ENCODE measurements around the gene PTPRE.

The PTPRE gene

DNA sequence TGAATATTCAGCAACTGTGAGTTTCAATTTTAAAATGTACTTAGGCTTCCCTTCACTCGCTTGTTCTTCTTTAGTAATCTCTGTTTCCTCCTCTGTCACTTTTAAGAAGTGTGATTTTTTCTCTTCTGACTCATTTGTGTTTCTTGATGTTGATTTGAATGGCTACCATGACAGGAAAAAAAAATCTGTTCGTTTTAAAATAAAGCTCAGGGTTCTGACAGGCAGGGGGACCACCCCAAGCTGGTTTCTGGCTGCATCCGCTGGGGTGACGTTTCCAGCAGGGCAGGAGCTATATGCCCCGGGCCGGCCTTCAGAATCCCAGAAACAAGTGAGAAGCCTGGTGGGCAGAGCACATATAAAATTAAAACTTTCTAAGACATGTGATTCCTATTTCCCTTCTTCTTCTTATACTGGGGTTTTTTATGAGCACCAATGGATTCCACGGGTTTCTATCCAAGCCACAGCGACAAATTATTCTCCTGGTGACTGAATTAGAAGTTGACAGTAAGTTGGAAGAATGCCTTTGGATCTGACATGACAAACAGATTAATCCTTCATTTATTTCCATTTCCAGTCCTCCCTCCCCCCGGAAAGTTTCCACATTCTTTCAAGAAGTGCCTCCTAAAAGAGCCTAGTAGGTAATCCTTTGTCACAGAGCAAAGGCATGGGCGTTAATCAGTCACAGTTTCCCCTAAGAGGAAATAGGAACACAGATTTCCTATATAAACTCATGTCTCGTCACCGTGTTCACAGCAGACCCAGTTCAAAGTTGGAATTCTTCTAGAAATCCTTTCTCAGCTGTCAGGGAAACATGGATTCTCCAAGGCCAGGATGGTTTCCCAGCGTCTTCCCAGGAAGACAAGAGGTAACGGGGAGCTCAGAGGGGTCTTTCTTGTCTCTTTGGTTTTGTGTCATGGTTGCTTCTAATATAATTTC, 79.9 kb downstream of the PTPRE start:
- no peak for DNase-seq

DNA sequence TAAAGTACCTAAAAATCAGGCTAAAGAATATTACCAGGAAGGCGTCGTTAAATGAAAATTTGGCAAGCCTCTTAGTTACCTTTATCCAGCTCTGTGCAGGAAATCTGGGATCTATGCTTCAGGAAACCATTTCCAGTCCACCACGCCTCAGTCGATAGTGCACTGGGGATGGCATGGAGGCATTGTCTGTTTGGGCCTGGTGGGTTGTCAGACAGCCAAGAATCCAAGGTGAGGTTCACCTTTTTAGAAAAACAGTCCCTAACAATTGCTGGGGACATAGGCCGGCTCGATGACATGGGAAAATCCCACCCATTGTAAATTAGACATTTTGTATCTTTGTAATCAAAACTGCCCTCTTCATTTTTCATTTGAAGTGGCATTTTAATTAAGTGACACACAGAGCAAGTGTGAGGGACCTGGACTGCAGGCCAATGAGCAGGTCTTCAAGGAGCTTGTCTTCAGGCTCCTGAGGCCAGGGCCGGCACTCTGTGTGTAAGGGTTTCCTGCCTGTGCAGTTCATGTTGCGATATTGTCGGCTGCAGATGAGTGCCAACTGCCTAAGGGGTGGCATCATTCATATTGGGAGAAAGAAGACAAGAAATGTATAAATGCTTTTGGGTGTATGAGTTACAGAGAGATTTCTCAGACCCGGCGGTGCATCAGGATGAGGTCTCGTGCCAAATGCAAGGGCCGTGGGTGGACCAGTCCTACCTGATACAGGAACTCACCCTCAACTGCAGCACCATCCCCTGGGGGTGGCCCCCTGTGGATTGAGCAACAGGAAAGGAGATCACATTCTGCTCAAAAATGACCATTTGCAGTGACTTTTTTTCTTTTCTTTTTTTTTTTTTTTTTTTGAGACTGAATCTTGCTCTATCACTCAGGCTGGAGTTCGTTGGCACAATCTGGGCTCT, 80.8 kb downstream of the PTPRE start:
- no peak for DNase-seq

DNA sequence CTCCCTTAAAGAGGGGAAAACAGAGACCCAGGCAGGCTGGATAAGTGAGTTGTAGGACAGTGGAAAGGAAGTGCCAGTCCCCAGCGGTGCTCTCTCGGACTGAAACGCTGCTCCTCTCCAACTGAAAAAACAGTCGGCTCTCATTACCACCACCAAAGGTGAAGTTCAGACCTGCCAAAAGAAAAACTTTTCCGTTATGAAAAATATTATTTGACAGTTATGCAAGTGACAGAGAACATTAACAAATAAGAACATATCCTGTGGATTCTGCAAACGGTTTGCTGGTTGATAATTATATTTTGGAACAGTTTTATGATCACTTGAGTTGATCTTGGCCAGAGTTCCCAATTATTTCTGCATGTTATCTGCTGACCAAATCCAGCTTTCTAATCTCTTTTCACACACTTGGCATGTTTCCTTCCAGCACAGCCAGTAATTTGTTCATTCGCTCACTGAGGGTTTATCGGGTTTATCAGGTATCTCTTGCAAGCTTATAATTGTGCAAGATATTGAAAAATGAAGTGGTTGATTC, 82.6 kb downstream of the PTPRE start:
- DNase-seq = no peak

DNA sequence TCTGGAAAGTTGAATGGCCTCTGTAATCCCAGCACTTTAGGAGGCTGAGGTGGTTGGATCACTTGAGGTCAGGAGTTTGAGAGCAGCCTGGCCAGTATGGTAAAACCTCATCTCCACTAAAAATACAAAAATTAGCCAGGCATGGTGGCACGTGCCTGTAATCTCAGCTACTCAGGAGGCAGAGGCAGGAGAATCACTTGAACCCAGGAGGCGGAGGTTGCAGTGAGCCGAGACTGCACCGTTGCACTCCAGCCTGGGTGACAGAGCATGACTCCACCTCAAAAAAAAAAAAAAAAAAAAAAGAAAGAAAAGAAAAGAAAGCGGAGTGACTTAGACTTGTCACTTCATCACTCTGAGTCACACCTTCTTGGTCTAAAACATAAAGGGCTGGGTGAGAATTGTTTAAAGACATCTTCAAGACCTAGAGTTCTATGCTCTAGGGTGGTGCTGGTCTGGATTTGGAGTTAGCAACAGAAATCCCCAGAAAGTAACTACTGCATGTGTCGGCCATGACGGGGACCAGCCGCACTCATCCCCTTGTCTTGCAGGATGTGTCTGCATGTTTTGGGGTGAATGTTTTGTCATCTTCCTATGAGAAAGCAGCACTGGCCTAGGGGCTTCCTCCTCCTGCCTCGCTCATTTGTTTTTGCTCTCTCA, 83.4 kb downstream of the PTPRE start:
- peak; percentile 58 for DNase-seq

DNA sequence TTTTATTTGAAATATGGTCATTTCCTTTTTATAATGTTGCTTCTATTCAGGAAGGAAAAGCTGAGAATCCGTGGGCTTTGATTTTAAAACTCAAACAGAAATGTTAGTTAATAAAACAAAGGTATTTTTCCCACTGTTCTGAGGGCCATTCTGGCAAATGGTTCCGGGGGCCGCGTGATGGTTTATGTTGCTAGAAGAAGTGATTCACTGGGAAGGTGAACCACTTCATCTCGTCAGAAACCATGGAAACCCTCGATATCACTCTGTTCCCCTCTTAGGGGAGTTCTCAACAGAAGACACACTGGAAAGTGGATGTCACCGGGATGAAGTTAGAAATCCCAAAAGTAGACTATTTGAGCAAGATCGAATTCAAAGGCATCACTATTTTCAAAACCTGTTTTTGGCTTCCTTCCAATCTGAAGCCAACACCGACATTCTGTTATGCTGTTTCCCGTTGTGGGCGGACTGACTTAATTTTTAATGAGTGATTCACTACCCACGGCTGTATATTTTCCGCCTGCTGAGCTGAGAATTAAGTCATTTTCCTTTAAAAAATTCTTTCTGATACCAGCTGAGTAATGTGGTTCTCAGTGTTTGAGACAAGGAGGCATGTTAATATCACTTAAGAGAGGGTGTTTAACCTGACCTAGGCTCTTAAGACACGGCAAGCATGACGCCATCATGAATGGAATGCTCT, 84.1 kb downstream of the PTPRE start:
- peak; percentile 73 for DNase-seq

DNA sequence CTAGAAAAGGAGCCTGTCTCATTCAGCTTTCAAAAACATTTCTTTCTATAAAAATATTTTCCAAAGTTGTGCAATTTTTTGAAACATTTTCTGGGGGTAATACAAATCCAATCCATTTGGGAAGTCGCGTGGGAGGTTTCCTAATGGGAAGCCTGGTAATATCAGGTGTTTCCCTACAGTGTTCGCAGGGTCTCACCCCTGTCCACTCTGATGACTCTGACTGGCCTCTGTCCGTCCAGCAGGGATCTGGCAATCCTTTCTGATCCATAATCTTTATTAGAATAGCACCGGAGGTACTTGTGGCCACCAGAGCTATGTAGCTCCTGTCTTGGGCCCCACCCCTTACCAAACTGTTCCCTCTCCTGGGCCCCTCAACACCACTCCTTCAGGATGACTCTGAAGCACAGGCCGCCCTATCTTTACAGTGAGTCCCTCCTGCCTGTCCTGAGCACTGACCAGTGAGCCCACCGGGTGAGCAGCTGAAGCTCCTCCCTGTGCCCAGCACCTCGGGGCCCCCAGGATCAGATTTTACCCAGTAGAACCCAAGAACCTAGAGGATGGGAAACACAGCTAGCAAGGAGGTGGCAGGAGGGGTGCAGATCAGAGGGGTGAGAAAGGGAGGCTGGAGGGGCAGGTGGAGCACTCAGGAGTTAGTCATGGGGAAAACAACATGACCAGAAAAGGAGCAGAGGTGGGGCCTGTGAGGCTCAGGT, 84.8 kb downstream of the PTPRE start:
- DNase-seq = no peak

DNA sequence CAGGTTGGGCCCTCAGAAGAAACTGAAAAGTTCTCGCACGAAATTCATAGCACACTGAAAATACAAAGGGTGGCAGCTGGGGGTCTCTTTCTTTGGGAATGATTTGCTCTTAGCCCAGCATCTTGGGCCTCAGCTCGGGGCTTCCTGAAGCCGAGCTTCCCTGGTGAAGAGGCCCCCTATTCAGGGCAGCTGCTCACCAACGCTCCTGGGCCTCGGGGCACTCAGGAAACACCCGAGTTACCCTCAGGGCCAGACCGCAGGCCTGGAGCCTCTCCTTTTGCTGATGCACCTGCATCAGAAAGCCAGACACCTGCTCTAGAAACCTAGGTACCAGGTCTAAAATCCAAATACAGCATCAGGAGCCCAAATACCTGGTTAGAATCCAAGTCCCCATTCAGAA, 85.5 kb downstream of the PTPRE start:
- no peak for DNase-seq

DNA sequence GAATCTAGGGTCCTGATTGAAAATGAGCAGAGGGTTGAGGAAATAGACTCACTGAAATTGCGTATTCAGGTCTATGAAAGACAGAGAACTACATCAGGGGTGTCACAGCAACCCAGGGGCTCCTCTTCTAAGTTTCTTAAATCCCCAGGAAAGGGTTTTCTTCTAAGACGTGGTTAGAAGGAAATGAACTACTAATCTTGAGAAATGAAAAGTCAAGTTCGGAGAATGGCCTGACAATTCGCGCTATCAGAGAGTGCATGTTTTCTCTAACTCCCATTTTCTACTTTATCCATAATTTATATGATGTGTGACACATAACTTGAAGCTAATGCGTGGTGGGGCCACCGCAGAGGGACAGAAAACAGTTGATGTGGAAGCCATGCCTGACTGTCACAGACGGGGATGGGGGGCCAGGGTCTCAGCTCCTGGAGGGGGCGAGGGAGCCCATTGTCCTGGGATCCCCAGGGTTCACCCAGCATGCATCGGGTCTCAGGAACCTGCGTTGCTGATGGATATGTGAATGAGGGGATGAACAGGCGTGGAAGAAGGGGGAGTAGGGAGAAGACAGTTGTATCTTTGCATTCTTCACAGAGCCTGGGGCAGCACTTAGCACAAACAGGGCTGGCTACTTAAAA, 86.3 kb downstream of the PTPRE start:
- no peak for DNase-seq

DNA sequence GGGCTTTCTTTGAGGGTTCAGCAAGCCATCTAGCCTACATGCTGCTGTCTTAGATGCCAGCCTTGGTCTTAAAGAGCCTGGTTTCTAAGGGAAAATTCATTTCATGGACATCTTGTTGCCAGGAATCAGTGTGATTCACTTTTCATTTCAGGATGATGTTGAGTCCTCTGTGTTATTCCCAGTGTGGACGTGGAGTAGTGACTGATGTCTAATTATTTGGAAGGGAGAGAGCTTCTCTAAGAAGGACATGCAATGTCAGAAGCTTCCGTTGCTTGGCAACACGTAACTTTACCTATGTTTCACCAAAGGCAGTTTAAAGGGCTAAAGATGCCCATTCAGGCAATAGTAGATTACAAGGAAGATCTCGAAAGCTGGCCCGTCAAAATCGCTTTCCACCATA, 89.0 kb downstream of the PTPRE start:
- DNase-seq = no peak

DNA sequence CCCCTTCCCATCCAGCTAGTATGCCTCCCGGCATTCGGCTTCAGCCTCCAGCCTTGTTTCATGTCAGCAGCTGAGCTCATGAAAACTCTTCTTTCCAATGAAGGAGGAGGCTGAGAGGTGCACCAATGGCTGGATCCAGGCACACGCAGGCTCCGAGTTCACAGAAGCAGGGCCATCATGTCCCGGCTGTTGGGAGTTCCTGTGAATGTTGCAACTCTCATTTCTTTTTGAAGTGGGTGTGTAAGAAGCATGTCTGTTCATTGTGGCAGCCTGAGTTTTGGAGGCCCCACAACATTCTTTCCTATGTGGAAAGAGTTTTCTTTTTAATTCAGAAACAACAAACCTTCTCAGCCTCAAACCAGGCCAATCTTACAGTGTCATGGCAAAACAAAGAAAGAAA, 89.7 kb downstream of the PTPRE start:
- DNase-seq = no peak

DNA sequence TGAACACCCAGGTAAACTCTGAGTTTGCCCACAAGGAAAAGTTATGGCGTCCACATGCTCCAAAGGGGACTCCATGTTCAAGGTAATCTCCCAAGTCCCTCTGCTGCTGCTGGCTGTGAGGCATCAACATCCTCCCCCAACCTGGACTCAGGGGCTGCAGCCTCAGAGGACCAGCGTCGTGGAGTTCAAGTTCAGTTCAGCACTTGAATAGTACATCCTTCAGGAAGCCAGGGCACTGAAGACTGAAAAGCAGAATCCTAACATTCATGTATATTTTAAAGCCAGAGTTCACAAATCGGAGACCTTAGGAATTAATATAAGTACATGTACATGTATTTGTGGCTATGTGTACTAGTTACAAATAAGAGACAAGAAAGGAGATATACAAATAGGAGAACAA, 90.4 kb downstream of the PTPRE start:
- DNase-seq = no peak

DNA sequence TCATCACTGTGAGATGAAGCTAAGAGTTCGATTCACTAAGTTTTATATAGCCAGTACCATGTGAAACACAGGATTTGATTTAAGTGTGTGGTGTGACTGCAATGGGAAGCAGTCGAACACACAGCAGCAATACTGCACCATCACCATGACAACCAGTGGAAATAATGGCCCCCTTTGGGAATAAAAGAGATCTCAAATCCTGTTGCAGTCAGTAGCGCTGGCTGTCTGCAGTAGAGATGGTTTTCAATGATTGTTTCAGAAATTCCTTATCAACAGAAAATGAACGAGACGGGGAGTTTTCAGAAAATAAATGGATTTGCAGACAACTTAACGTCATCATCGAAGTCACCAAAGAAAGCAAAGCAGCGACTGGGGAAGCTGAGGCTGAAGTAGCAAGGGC, 91.0 kb downstream of the PTPRE start:
- DNase-seq = no peak

DNA sequence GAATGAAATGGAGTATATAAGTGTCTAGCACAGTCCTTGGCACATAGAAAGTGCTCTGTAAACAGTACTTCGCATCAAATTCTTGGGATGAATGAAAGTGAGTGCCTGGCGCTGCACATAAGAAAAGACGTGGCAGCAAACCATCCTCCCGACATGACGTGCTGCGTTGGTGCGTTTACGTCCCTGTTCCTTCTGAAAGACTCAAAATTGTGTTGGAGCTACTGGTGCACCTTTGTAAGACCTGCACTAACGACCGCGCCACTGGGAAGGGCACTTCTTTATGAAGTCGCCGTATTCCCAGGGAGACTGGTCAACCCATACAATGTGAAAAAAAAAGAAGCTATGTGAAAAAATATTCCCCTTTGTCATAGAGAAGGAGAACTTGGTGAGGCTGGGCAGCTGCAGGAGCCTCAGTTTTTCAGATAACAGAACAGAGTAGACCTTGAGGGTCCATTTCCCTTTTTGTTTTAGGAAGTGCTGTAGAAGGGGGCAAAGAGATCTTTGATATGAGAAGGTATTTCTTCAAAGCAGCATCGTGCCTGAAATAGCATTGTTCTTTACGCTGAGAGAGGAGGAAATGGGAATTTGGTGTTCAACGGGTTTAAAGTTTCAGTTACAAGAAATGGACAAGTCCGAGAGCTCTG, 91.7 kb downstream of the PTPRE start:
- DNase-seq = no peak

DNA sequence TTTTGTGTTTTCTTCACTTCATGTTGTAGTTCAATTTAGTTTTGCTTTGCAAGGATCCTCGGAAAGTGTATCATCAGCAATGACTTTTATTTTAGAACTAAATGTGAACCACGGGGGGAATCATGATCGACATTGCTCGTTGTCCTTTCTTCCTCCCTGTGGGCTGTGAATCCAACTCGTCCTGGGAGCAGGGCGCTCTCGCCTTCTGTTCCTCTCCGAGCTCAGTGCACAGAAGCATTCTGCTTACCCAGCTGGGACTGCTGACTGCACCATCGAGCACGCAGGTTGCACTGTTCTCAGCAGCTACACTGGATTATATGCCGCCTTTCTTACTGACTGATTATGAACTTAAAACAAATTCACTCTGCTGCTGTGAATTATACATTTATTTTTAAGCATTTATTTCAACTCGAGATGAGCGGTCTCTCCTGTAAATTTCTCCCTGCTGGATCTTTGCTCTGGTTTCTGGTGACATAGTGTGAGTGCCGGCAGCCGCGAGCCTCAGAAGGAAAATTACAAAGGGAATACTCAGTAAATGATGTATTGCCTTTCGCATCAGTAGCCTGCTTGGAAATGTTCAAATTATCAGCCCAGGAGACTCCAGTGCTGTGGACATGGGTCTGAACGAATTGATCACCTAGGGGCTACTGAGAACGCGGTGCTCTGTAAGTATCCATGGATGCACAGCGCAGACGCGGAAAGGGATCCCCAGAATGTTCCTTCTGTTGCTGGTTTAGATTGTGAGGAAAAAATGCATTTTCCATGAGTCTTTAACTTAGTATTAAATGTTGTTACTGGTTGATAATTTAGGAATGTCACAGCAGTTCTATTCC, 92.6 kb downstream of the PTPRE start:
- no peak for DNase-seq

DNA sequence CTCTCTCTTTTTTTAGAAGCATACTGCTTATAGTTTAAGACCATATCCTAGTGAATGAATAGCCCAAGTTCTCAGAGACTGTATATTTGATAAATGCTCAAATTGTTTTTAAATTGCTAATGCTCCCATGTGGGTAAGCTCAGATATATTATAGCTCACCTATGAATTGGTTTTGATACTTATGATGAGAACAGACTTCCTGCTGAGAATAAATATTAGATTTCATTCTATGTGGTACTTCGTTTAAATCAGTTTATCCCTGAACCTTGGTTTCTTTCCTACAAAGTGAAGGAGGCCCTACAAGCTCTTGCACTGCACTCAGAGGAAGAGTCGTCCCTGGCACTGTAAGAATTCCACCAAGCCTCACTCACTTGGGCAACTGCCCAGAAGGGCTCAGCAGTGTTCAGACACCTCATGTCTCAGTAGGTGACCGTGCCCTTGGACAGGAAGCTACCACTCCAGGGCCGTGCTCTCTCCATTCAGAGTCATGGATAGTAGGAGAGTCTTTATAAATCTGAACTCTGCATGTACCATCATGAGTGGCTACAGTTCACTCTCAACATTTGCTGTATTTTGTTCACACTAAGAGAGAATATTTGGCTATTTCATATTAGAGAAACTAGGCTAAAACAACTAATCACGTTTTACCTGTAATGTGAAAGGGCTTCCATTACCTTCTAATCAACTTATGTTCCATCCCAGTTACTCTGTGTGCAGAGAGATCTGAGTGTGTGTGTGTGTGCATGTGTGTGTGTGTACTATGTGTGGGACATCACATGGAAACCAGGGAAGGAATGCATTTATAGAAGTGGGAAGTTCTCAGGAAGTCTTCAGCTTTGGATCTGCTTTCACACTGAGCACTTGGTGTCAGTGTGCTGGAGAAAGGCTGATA, 93.8 kb downstream of the PTPRE start:
- no peak for DNase-seq

DNA sequence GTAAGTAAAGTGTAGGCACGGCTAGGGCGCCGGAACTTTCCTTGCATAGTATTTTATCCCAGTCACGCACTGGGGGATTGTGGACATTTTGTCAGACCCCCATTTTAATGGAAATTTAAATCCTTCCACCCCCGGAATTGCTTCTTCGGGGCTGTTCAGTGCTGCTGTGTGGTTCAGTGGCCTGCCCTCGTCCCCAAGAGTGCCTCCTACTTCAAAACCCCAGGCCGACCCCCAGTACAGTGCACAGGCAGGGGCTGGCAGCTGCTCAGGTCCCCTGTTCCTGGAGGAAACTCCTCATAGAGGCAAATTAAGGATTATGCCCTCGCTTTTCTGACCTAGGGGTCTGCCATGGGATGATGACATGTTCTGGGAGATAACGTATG, 94.5 kb downstream of the PTPRE start:
- no peak for DNase-seq

DNA sequence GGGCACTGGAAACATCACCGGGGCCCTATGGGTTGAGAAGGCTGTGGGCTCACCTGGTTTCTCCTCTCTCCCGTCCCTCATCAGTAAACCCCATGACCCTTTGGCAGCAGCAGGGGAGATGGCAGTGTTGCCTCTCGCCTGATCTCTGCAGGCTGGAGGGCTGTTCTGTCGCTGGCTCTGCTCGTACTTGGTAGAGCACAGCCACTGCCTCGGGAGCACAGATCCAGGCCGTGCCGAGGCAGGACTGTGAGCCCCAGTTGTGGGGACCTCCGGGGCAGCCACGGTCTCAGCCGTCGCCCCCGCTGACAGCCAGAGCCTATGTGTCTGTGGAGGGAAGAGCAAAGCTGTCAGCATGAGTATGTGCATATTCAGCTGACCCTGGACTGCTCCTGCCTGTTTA, 94.9 kb downstream of the PTPRE start:
- no peak for DNase-seq

DNA sequence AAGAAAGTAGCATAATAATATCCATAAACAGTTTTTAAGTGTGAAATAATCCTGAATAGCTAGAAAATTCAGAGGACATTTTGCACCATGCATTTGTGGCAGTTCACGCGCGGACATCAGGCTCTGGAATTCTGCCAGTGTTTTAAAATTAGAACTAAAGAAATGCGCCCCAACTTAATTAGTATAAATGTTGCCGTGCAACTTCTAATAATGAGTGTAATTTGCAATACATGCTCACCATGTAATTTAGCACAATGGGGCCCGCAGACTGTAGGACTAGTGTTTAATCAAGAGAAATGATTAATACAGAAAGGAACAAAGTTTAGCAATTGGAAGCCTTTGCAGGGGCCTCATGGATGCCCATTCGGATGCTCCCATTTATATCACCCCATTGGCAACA, 96.6 kb downstream of the PTPRE start:
- DNase-seq = no peak

DNA sequence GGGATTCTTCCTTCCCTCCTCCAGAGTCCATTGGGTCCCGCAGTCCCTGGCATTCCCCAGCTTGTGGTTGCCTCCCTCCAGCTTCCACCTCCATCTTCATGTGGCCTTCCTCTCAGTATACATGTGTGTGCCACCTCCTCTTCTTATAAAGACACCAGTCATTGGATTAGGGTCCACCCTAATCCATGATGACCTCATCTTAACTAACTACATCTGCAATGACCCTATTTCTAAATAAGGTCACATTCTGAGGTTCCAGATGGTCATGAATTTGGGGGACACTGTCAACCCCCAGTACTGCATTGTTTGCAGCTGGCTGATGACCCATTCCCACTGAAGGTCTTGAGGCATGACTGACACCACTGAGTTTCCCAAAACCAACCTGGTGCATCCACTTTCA, 99.0 kb downstream of the PTPRE start:
- DNase-seq = no peak
